ENCODE data around the gene SPEG.

Gene SPEG

GRCh38 chr2:219438453-219438852, 3.8 kb downstream of the SPEG start:
- no peak for TF ChIP-seq CTCF (IDR thresholded peaks at IDR 0.05)

GRCh38 chr2:219439506-219439905, 4.9 kb downstream of the SPEG start:
- TF ChIP-seq CTCF (IDR thresholded peaks at IDR 0.05): no peak

GRCh38 chr2:219440388-219441256, 6.0 kb downstream of the SPEG start:
- no peak for TF ChIP-seq CTCF (IDR thresholded peaks at IDR 0.05)

- no peak for TF ChIP-seq CTCF (IDR thresholded peaks at IDR 0.05)
These were observed 7.0 kb downstream of the SPEG start for GRCh38 chr2:219441451-219442255.

- TF ChIP-seq CTCF (IDR thresholded peaks at IDR 0.05): no peak
These were observed 7.8 kb downstream of the SPEG start for GRCh38 chr2:219442256-219443015.

- TF ChIP-seq CTCF (IDR thresholded peaks at IDR 0.05): no peak
These were observed 8.5 kb downstream of the SPEG start for GRCh38 chr2:219443016-219443696.

- TF ChIP-seq CTCF (IDR thresholded peaks at IDR 0.05): no peak
These were observed 9.0 kb downstream of the SPEG start for GRCh38 chr2:219443697-219444023.
